H1 (cell line): ENCODE data around the gene TNFSF18. TPM values are rescaled to one million over a fixed set of nuclear protein-coding genes. Genes with fewer than 3 reads are reported as not detected.

Experiments
- CTCF ChIA-PET: fragments of 300-600 bp; sonication (Branson Sonifier 250); formaldehyde crosslinking; loops from one replicate; lab custom pipeline; 2021; ENCODE audit not compliant: partially characterized antibody; lab: Charles Lee
- POLR2A ChIA-PET: fragments of 300-600 bp; sonication (Branson Sonifier 250); formaldehyde crosslinking; loops from one replicate; lab custom pipeline; 2021; ENCODE audit warnings: inconsistent platforms; ENCODE audit not compliant: partially characterized antibody; lab: Charles Lee
- DNase-seq, 2 experiments: peaks; one replicate each; pipeline versions ENCODE4 v3.0.0 to v3.0.0-alpha.2; 2010 to 2022; ENCODE audit warnings: low spot score in 2 of 2, low read depth in 1 of 2, mixed read lengths in 1 of 2
- FAIRE-seq: peaks from 2 replicates; lab custom pipeline; 2011; peaks lifted over from hg19 to GRCh38; lab: Jason Lieb, UNC
- H2AFZ ChIP-seq: 2 replicates; pipeline ENCODE4 v1.8.1; 2012; ENCODE audit warnings: low read length, inconsistent platforms
- H2AK5ac ChIP-seq: 2 replicates; pipeline ENCODE4 v1.6.1; 2013; ENCODE audit warnings: low read depth, low read length
- H2BK120ac ChIP-seq: replicated peaks from 2 replicates; pipeline ENCODE3; 2013; ENCODE audit warnings: low read depth, low read length, inconsistent platforms
- H2BK12ac ChIP-seq: 2 replicates; pipeline ENCODE4 v1.6.1; 2013; ENCODE audit warnings: low read depth, low read length
- H2BK15ac ChIP-seq: 2 replicates; pipeline ENCODE4 v1.6.1; 2013; ENCODE audit warnings: low read length
- H2BK20ac ChIP-seq: 2 replicates; pipeline ENCODE4 v1.6.1; 2013; ENCODE audit warnings: low read length
- H2BK5ac ChIP-seq: 2 replicates; pipeline ENCODE4 v1.6.1; 2013; ENCODE audit warnings: low read depth, low read length
- H3K14ac ChIP-seq: 2 replicates; pipeline ENCODE4 v1.6.1; 2013; ENCODE audit warnings: inconsistent platforms; ENCODE audit not compliant: insufficient read length
- H3K18ac ChIP-seq: 2 replicates; pipeline ENCODE4 v1.6.1; 2013; ENCODE audit warnings: low read length; ENCODE audit errors: extremely low read depth
- H3K23ac ChIP-seq: 2 replicates; pipeline ENCODE4 v1.6.1; 2013; ENCODE audit warnings: inconsistent platforms; ENCODE audit not compliant: insufficient read length
- H3K23me2 ChIP-seq: 2 replicates; pipeline ENCODE4 v1.6.1; 2013; ENCODE audit warnings: low read depth, low read length
- H3K27ac ChIP-seq: 2 replicates; pipeline ENCODE4 v1.6.1; 2011; ENCODE audit warnings: low read depth, low read length, inconsistent platforms
- H3K27me3 ChIP-seq, 4 experiments: replicated peaks in 1 of 4; 1 replicate in 1 of 4; 2 replicates in 3 of 4; pipeline versions ENCODE4 v1.6.1 to v1.8.1; 2011 to 2013; ENCODE audit warnings: low read length in 3 of 4, mild to moderate bottlenecking in 3 of 4, inconsistent platforms in 2 of 4, mixed read lengths in 2 of 4, moderate library complexity in 1 of 4; ENCODE audit not compliant: control insufficient read depth in 3 of 4, insufficient read depth in 3 of 4; ENCODE audit errors: extremely low read depth in 1 of 4
- H3K36me3 ChIP-seq, 4 experiments: 2 replicates each; pipeline versions ENCODE4 v1.6.1 to v1.8.1; 2011 to 2013; ENCODE audit warnings: mild to moderate bottlenecking in 4 of 4, low read length in 3 of 4, moderate library complexity in 2 of 4, control low read depth in 1 of 4, inconsistent platforms in 1 of 4; ENCODE audit not compliant: insufficient read depth in 4 of 4, control insufficient read depth in 2 of 4
- H3K4ac ChIP-seq: replicated peaks from 2 replicates; pipeline ENCODE3; 2013; ENCODE audit warnings: low read length, low read depth, mixed read lengths, inconsistent platforms; ENCODE audit not compliant: insufficient read length
- H3K4me1 ChIP-seq, 4 experiments: replicated peaks in 1 of 4; 1 replicate in 1 of 4; 2 replicates in 3 of 4; pipeline versions ENCODE4 v1.6.1 to v1.8.1; 2011 to 2013; ENCODE audit warnings: low read length in 3 of 4, inconsistent platforms in 2 of 4, mixed read lengths in 1 of 4; ENCODE audit not compliant: insufficient read depth in 4 of 4, control insufficient read depth in 3 of 4
- H3K4me2 ChIP-seq, 2 experiments: 2 replicates each; pipeline versions ENCODE4 v1.6.1 to v1.8.1; 2011 to 2013; ENCODE audit warnings: low read depth in 2 of 2, low read length in 2 of 2, control low read depth in 1 of 2, inconsistent platforms in 1 of 2, mild to moderate bottlenecking in 1 of 2; ENCODE audit not compliant: insufficient read depth in 1 of 2
- H3K4me3 ChIP-seq, 4 experiments: fragments of 200-600, 300-600 bp in 1 of 4; sonication (generic), shearing (Covaris generic), sonication (Bioruptor Twin) in 1 of 4; 2 replicates each; pipeline versions ENCODE4 v1.5.1 to v1.8.1; 2011 to 2016; ENCODE audit warnings: low read length in 4 of 4, low read depth in 3 of 4, control low read depth in 2 of 4, inconsistent platforms in 2 of 4, mild to moderate bottlenecking in 2 of 4, mixed read lengths in 1 of 4, moderate library complexity in 1 of 4; ENCODE audit not compliant: insufficient read depth in 2 of 4; ENCODE audit errors: extremely low read depth in 1 of 4
- H3K56ac ChIP-seq: replicated peaks from 2 replicates; pipeline ENCODE3; 2013; ENCODE audit warnings: low read depth, mild to moderate bottlenecking, mixed read lengths, low read length, inconsistent platforms; ENCODE audit not compliant: insufficient read length
- H3K79me1 ChIP-seq: 2 replicates; pipeline ENCODE4 v1.6.1; 2013; ENCODE audit warnings: low read depth, low read length, control low read depth
- H3K79me2 ChIP-seq, 2 experiments: 2 replicates each; pipeline versions ENCODE4 v1.6.1 to v1.8.1; 2012 to 2013; ENCODE audit warnings: low read length in 2 of 2, mild to moderate bottlenecking in 2 of 2, inconsistent platforms in 1 of 2; ENCODE audit not compliant: insufficient read depth in 2 of 2, control insufficient read depth in 1 of 2
- H3K9ac ChIP-seq, 4 experiments: replicated peaks in 1 of 4; 1 replicate in 1 of 4; 2 replicates in 3 of 4; pipeline versions ENCODE4 v1.6.1 to v1.8.1; 2011 to 2013; ENCODE audit warnings: low read depth in 3 of 4, low read length in 3 of 4, control low read depth in 2 of 4, mild to moderate bottlenecking in 2 of 4, moderate library complexity in 2 of 4, inconsistent platforms in 1 of 4; ENCODE audit errors: extremely low read depth in 1 of 4
- H3K9me3 ChIP-seq, 2 experiments: 2 replicates each; pipeline versions ENCODE4 v1.6.1 to v1.8.1; 2012 to 2013; ENCODE audit warnings: mild to moderate bottlenecking in 2 of 2, moderate library complexity in 2 of 2, control low read depth in 1 of 2, inconsistent platforms in 1 of 2, low read depth in 1 of 2, low read length in 1 of 2, mixed read lengths in 1 of 2; ENCODE audit not compliant: insufficient read depth in 2 of 2
- H4K20me1 ChIP-seq, 2 experiments: replicated peaks in 1 of 2; 2 replicates each; pipeline versions ENCODE3 to v1.8.1; 2011 to 2013; ENCODE audit warnings: inconsistent platforms in 2 of 2, low read length in 2 of 2, mild to moderate bottlenecking in 1 of 2; ENCODE audit not compliant: insufficient read depth in 2 of 2, control insufficient read depth in 1 of 2
- H4K5ac ChIP-seq: 2 replicates; pipeline ENCODE4 v1.6.1; 2013; ENCODE audit warnings: low read length, low read depth, mixed read lengths, inconsistent platforms; ENCODE audit not compliant: insufficient read length
- H4K8ac ChIP-seq: 2 replicates; pipeline ENCODE4 v1.8.0; 2013; ENCODE audit warnings: mild to moderate bottlenecking, moderate library complexity, low read length, inconsistent platforms; ENCODE audit not compliant: insufficient read depth; ENCODE audit errors: extremely low read depth
- H4K91ac ChIP-seq: replicated peaks from 2 replicates; pipeline ENCODE3; 2013; ENCODE audit warnings: low read length, mixed read lengths, inconsistent platforms; ENCODE audit not compliant: insufficient read length
- CEBPB ChIP-seq: IDR thresholded peaks from 2 replicates; pipeline ENCODE4 v1.6.1; 2012; ENCODE audit warnings: low read depth, low read length
- EZH2 ChIP-seq: fragments of 200-600 bp; sonication (generic); IDR thresholded peaks from 2 replicates; pipeline ENCODE4 v1.7.1; 2012; ENCODE audit warnings: low read depth, mild to moderate bottlenecking, moderate library complexity, low read length, inconsistent platforms; ENCODE audit not compliant: severe bottlenecking
- HDAC2 ChIP-seq, 2 experiments: fragments of 300-600 bp in 1 of 2; sonication (generic) in 1 of 2; IDR thresholded peaks; 2 replicates each; pipeline ENCODE4 v1.6.1; 2011 to 2012; ENCODE audit warnings: low read depth in 2 of 2, low read length in 2 of 2, mild to moderate bottlenecking in 2 of 2, moderate library complexity in 2 of 2, borderline replicate concordance in 1 of 2, inconsistent platforms in 1 of 2
- JUND ChIP-seq: IDR thresholded peaks from 2 replicates; pipeline ENCODE4 v1.6.1; 2011; ENCODE audit warnings: mild to moderate bottlenecking, improper control_type of control experiment, low read length
- KDM5A ChIP-seq: fragments of 200-600 bp; IDR thresholded peaks from 2 replicates; pipeline ENCODE4 v1.7.1; 2012; ENCODE audit warnings: mild to moderate bottlenecking, low read length, inconsistent platforms, mixed read lengths
- NANOG ChIP-seq: IDR thresholded peaks from 2 replicates; pipeline ENCODE4 v1.6.1; 2011; ENCODE audit warnings: low read length, low read depth, mild to moderate bottlenecking, inconsistent platforms; ENCODE audit not compliant: insufficient read depth, poor library complexity, severe bottlenecking
- TEAD4 ChIP-seq: IDR thresholded peaks from 2 replicates; pipeline ENCODE4 v1.6.1; 2012; ENCODE audit warnings: low read depth, low read length, inconsistent platforms, mixed read lengths
- YY1 ChIP-seq: IDR thresholded peaks from 2 replicates; pipeline ENCODE4 v1.6.1; 2011; ENCODE audit warnings: low read depth, mild to moderate bottlenecking, low read length
- ZNF274 ChIP-seq: IDR thresholded peaks from 2 replicates; pipeline ENCODE4 v1.7.0; 2012; ENCODE audit warnings: low read length, borderline replicate concordance; ENCODE audit errors: extremely low read depth
- WGBS, 2 experiments: shearing (Covaris generic) in 1 of 2; methylation state at CpG; one replicate each; pipeline versions ENCODE4 v1.1.6 to v1.1.7; 2013 to 2015; ENCODE audit warnings: low lambda C conversion rate in 2 of 2, mixed read lengths in 2 of 2, inconsistent platforms in 1 of 2, low coverage in 1 of 2, missing lambda C conversion rate in 1 of 2; ENCODE audit not compliant: insufficient replicate concordance in 2 of 2, insufficient coverage in 1 of 2, insufficient read length in 1 of 2; ENCODE audit errors: extremely low coverage in 1 of 2, missing lambda C conversion rate in 1 of 2; 5-methylcytosine and 5-hydroxymethylcytosine counted together
- polyA plus RNA-seq, 7 experiments: library from polyadenylated mRNA; depleted of rRNA in 3 of 7; stranded (reverse) in 5 of 7; unstranded in 2 of 7; fragments of >200 nt in 5 of 7; fragments of 200-250 nt in 2 of 7; gene quantifications; 1 replicate in 5 of 7; 2 replicates in 1 of 7; 4 replicates in 1 of 7; pipeline versions ENCODE4 v1.2.1 to v1.2.3, GENCODE V29; 2011 to 2013; ENCODE audit warnings: missing spikeins in 2 of 7, mixed read lengths in 2 of 7
- total RNA-seq: library from RNA; stranded (reverse); fragmentation: NEBNext Ultra II Directional; extraction: Animal tissue kit (Norgen Biotek cat#: 25700); gene quantifications from 2 replicates; pipeline ENCODE4 v1.2.1, GENCODE V29; 2021

Gene TNFSF18
- total and polyA plus RNA-seq, 2 of the 8 experiments (the other 6 are each of a cell fraction or from before 2014, with no cell fraction given): not detected

- Histone ChIP-seq H3K18ac (no peak overlapping the region), H2BK15ac (no peak overlapping the region), H2AFZ (peak overlapping the region; percentile 83; the same call in 1 of the 2 replicates), H3K27me3 (no peaks in the 10 kb centered on the region), H4K91ac (no peak overlapping the region), H4K8ac (no peak overlapping the region), H2BK12ac (no peak overlapping the region), H2BK5ac (no peak overlapping the region), H3K9ac (no peak overlapping the region), H2BK20ac (no peak overlapping the region), H2AK5ac (no peak overlapping the region), H3K9me3 (peaks cover 3 to 4% of the 10 kb centered on the region in 2 experiments; a peak in 2 of 4 replicates), H4K20me1 (no peaks in the 10 kb centered on the region), H3K4me2 (no peak overlapping the region), H3K14ac (no peak overlapping the region), H3K4ac (no peak overlapping the region), H3K79me2 (no peaks in the 10 kb centered on the region), H3K4me3 (no peak overlapping the region), H3K79me1 (no peaks in the 10 kb centered on the region), H4K5ac (no peak overlapping the region), H3K23ac (no peak overlapping the region), H2BK120ac (no peak overlapping the region), H3K36me3 (no peaks in the 10 kb centered on the region), H3K56ac (no peak overlapping the region), H3K23me2 (no peaks in the 10 kb centered on the region), H3K4me1 (no peaks in the 10 kb centered on the region), H3K27ac (no peak overlapping the region)
- no peak for DNase-seq
- FAIRE-seq: no peak
- ChIA-PET CTCF (no interaction called here), POLR2A (no interaction called here)
- 56% methylated on average over 3 of the region's 3 CpGs; no CpG with 5 or more reads in 1 of the 2 experiments for WGBS, 2 experiments
- no peak for TF ChIP-seq JUND
- no peak for TF ChIP-seq TEAD4
- TF ChIP-seq KDM5A: no peak
- TF ChIP-seq NANOG: no peak
- no peak for TF ChIP-seq HDAC2 (IDR thresholded peaks at IDR 0.05; ENCODE audit: borderline replicate concordance in 1 of 2, low read depth in 2 of 2, low read length in 2 of 2)
- no peak for TF ChIP-seq CEBPB
- TF ChIP-seq EZH2: no peak
- no peak for TF ChIP-seq ZNF274
- TF ChIP-seq YY1: no peak
Measured at GRCh38 chr1:172999349-172999748, 51.4 kb downstream of the TNFSF18 start.
